ENCODE data around the gene CMTM2. TPM values are rescaled to one million over a fixed set of nuclear protein-coding genes. Genes with fewer than 3 reads are reported as not detected.
A peak's percentile ranks its signal among the peaks of the same experiment; 100 is the strongest.

Gene CMTM2
- total RNA-seq (under 1 TPM in 1 of 6 donors, not detected in 5; 0.84 TPM), polyA plus RNA-seq (under 1 TPM; 0.21 to 0.65 TPM)

- FAIRE-seq (no peak), ATAC-seq (no peak), DNase-seq (peak in 1 of 6 donors; percentile 58)
- H3K36me3 ChIP-seq = no peaks in the 10 kb centered on the region
- H3K9me3 ChIP-seq = no peaks in the 10 kb centered on the region
- TF ChIP-seq CTCF (IDR thresholded peaks at IDR 0.05) = no peak
- no peak within 1 kb of the TSS for H3K4me3 ChIP-seq
- no peak within 1 kb of the TSS for H3K27ac ChIP-seq
- no peaks in the 10 kb centered on the region for H3K27me3 ChIP-seq
- WGBS, 2 donors = 27 to 42% methylated on average over 74 to 77 of the region's 77 CpGs
- intact Hi-C loops (cut with DNase I) = no loop called here
- no peaks in the 10 kb centered on the region for H3K4me1 ChIP-seq
Observed at GRCh38 chr16:66578651-66579531, at the start of gene CMTM2. TSS of gene CMTM2 (plus strand) at chr16:66579463. CDS start at chr16:66579608, 145 bp downstream.

- H3K4me1 ChIP-seq = no peaks in the 10 kb centered on the region
- TF ChIP-seq CTCF (IDR thresholded peaks at IDR 0.05) = no peak
- 82 to 85% methylated on average over 6 of the region's 6 CpGs for WGBS, 2 donors
- H3K36me3 ChIP-seq = peaks cover 0 to 56% (median 9%) of the 10 kb centered on the region in 3 donors
- H3K4me3 ChIP-seq = no peak overlapping the region
- FAIRE-seq = no peak
- no peak for DNase-seq
- H3K9me3 ChIP-seq = no peaks in the 10 kb centered on the region
- H3K27ac ChIP-seq = no peak overlapping the region
- ATAC-seq = no peak
- intact Hi-C loops (cut with DNase I) = no loop called here
- H3K27me3 ChIP-seq = no peaks in the 10 kb centered on the region
Observed at GRCh38 chr16:66529475-66529874, 49.8 kb upstream of the CMTM2 start.

- DNase-seq (no peak), FAIRE-seq (no peak), ATAC-seq (no peak)
- Histone ChIP-seq H3K4me3 (no peak overlapping the region), H3K4me1 (no peaks in the 10 kb centered on the region), H3K9me3 (no peaks in the 10 kb centered on the region), H3K36me3 (peaks cover 0 to 37% (median 9%) of the 10 kb centered on the region in 3 donors), H3K27ac (no peak overlapping the region), H3K27me3 (no peaks in the 10 kb centered on the region)
- intact Hi-C loops (cut with DNase I) = no loop called here
- 95 to 96% methylated on average over 1 of the region's 1 CpG for WGBS, 2 donors
- TF ChIP-seq CTCF (IDR thresholded peaks at IDR 0.05) = no peak
Observed at GRCh38 chr16:66534376-66534799, 44.9 kb upstream of the CMTM2 start.

- Histone ChIP-seq H3K27me3 (no peaks in the 10 kb centered on the region), H3K27ac (no peak overlapping the region), H3K4me1 (no peaks in the 10 kb centered on the region), H3K36me3 (peaks cover 0 to 27% (median 0%) of the 10 kb centered on the region in 3 donors), H3K4me3 (no peak overlapping the region), H3K9me3 (no peaks in the 10 kb centered on the region)
- intact Hi-C loops (cut with DNase I) = no loop called here
- no peak for DNase-seq
- 87 to 92% methylated on average over 4 of the region's 4 CpGs for WGBS, 2 donors
- no peak for TF ChIP-seq CTCF (IDR thresholded peaks at IDR 0.05)
- no peak for ATAC-seq
- FAIRE-seq = no peak
Observed at GRCh38 chr16:66536525-66536924, 42.7 kb upstream of the CMTM2 start.

- 86 to 90% methylated on average over 2 of the region's 2 CpGs for WGBS, 2 donors
- no peak overlapping the region for H3K27ac ChIP-seq
- no peaks in the 10 kb centered on the region for H3K4me1 ChIP-seq
- H3K4me3 ChIP-seq = no peak overlapping the region
- H3K36me3 ChIP-seq = peaks cover 0 to 23% (median 0%) of the 10 kb centered on the region in 3 donors
- FAIRE-seq (no peak), DNase-seq (no peak), ATAC-seq (no peak)
- H3K9me3 ChIP-seq = no peaks in the 10 kb centered on the region
- intact Hi-C loops (cut with DNase I) = no loop called here
- no peak for TF ChIP-seq CTCF (IDR thresholded peaks at IDR 0.05)
- H3K27me3 ChIP-seq = no peaks in the 10 kb centered on the region
Observed at GRCh38 chr16:66537236-66537635, 42.0 kb upstream of the CMTM2 start.

All from pancreas (tissue), 10 donors.